Measurements from ENCODE around the gene TMEM233.

GRCh38 chr12:119684711-119685369 is 91.3 kb downstream of the TMEM233 start:
- TF ChIP-seq CTCF (conservative IDR thresholded peaks at IDR 0.05; ENCODE audit: low read depth in 2 of 2) (no peak), EZH2phosphoT487 (IDR thresholded peaks at IDR 0.05; ENCODE audit: unreplicated experiment) (no peak), POLR2AphosphoS5 (IDR thresholded peaks at IDR 0.05; ENCODE audit: low read depth) (no peak), EZH2 (IDR thresholded peaks at IDR 0.05; ENCODE audit: low read depth, unreplicated experiment) (no peak), JUNB (IDR thresholded peaks at IDR 0.05; ENCODE audit: unreplicated experiment) (no peak), REST (IDR thresholded peaks at IDR 0.05; ENCODE audit: unreplicated experiment) (no peak), ETS1 (IDR thresholded peaks at IDR 0.05) (no peak), CREB1 (CRISPR knock-in tag; IDR thresholded peaks at IDR 0.05; ENCODE audit: low read depth) (no peak), ZNF331 (CRISPR knock-in tag; IDR thresholded peaks at IDR 0.05; ENCODE audit: low read depth) (no peak), NANOG (IDR thresholded peaks at IDR 0.05; ENCODE audit: borderline replicate concordance) (no peak), ZNF462 (CRISPR knock-in tag; IDR thresholded peaks at IDR 0.05) (no peak)

All from GM23338 (cell line).